Measurements from ENCODE around the gene INPP4B. TPM values are rescaled to one million over a fixed set of nuclear protein-coding genes. Genes with fewer than 3 reads are reported as not detected.

The INPP4B gene
- total RNA-seq, 1 experiment from 2014 or later, result 0.07 TPM

GRCh38 chr4:142447009-142447408 lies 399.1 kb downstream of the INPP4B start:
- Mint-ChIP-seq H3K27ac (no peak overlapping the region), H3K27me3 (ENCODE audit: low read depth) (no peaks in the 10 kb centered on the region), H3K36me3 (ENCODE audit: insufficient read depth in 1 of 3, low read depth in 3 of 3) (no peaks in the 10 kb centered on the region), H3K4me3 (no peak overlapping the region), H3K4me1 (peaks cover 4 to 18% of the 10 kb centered on the region in 2 experiments), H3K9me3 (no peaks in the 10 kb centered on the region; a peak in 1 of 5 replicates)
- Histone ChIP-seq H3K79me1 (ENCODE audit: insufficient read depth, low read depth, low read length, poor library complexity, severe bottlenecking) (no peaks in the 10 kb centered on the region), H2BK20ac (ENCODE audit: low read depth, low read length, poor library complexity, severe bottlenecking) (no peak overlapping the region), H3K9me3 (ENCODE audit: control insufficient read depth, low read depth, low read length) (no peaks in the 10 kb centered on the region), H2AFZ (ENCODE audit: low read length) (no peak overlapping the region), H2AK5ac (ENCODE audit: insufficient read length, low read length) (no peak overlapping the region), H4K8ac (replicated peaks; ENCODE audit: insufficient read length, low read depth, low read length) (no peak overlapping the region), H3T11ph (ENCODE audit: low read length) (no peak overlapping the region), H3K4ac (ENCODE audit: low read depth, low read length) (no peak overlapping the region), H4K91ac (ENCODE audit: insufficient read length, low read depth, low read length) (no peak overlapping the region), H3K23me2 (ENCODE audit: insufficient read length, low read depth, low read length, poor library complexity, severe bottlenecking) (no peaks in the 10 kb centered on the region), H3K27me3 (ENCODE audit: insufficient read depth, low read length) (no peaks in the 10 kb centered on the region), H4K5ac (ENCODE audit: insufficient read length, low read depth, low read length) (no peak overlapping the region), H3K18ac (ENCODE audit: insufficient read length, low read depth, low read length) (no peak overlapping the region), H2BK12ac (ENCODE audit: insufficient read length, low read depth, low read length) (no peak overlapping the region), H3K4me2 (ENCODE audit: insufficient read depth, insufficient read length, low read length) (no peak overlapping the region), H3K23ac (ENCODE audit: insufficient read length, low read depth, low read length) (no peak overlapping the region), H3K56ac (ENCODE audit: insufficient read length, low read depth, low read length) (no peak overlapping the region), H3K27ac (ENCODE audit: insufficient read length, low read depth, low read length) (no peak overlapping the region), H3K79me2 (ENCODE audit: insufficient read depth, low read length) (no peaks in the 10 kb centered on the region), H2BK120ac (ENCODE audit: low read depth, low read length, poor library complexity, severe bottlenecking) (no peak overlapping the region), H3K9ac (ENCODE audit: extremely low read depth, insufficient read length, low read length) (no peak overlapping the region), H4K20me1 (ENCODE audit: control insufficient read depth, insufficient read depth, insufficient read length) (no peaks in the 10 kb centered on the region), H3K14ac (ENCODE audit: insufficient read depth, low read length) (no peak overlapping the region), H3K4me1 (ENCODE audit: insufficient read depth, low read length) (no peaks in the 10 kb centered on the region), H2BK5ac (ENCODE audit: insufficient read length, low read length) (no peak overlapping the region), H2BK15ac (ENCODE audit: low read depth, low read length) (no peak overlapping the region)
- no peak for TF ChIP-seq CTCF (conservative IDR thresholded peaks at IDR 0.05)
- DNase-seq, result no peak
- WGBS (ENCODE audit: extremely low coverage, insufficient read length, low lambda C conversion rate), result no CpG with 5 or more reads among the region's 3 CpGs

Data from H9 (cell line).